Gastrocnemius medialis (tissue), 4 donors: Measurements from ENCODE around the gene TRUB1. TPM values are rescaled to one million over a fixed set of nuclear protein-coding genes. Genes with fewer than 3 reads are reported as not detected.

Source experiments
- ATAC-seq, 2 donors: fragments of 150-250 bp; one replicate each; pipeline ENCODE4 v1.9.1; 2016
- DNase-seq, 2 donors: peaks; one replicate each; pipeline ENCODE4 v3.0.0-alpha.2; 2019
- H3K27ac ChIP-seq, 4 donors: fragments of 200-600 bp; sonication (generic); 1 replicate in 1 of 4; 2 replicates in 3 of 4; pipeline ENCODE4 v1.5.1; 2016 to 2018; ENCODE audit warnings: mild to moderate bottlenecking in 2 of 4, moderate library complexity in 1 of 4
- H3K27me3 ChIP-seq, 3 donors: fragments of 200-600 bp; sonication (generic) in 2 of 3; 1 replicate in 1 of 3; 2 replicates in 2 of 3; pipeline versions ENCODE4 v1.5.1 to v1.6.0; 2016 to 2019; ENCODE audit warnings: mild to moderate bottlenecking in 1 of 3, moderate library complexity in 1 of 3
- H3K36me3 ChIP-seq, 2 donors: fragments of 200-600 bp; sonication (generic) in 1 of 2; one replicate each; pipeline ENCODE4 v1.5.1; 2017 to 2018
- H3K4me1 ChIP-seq, 2 donors: fragments of 200-600 bp; sonication (generic) in 1 of 2; one replicate each; pipeline ENCODE4 v1.5.1; 2016 to 2017; ENCODE audit warnings: mild to moderate bottlenecking in 2 of 2
- H3K4me3 ChIP-seq, 4 donors: fragments of 200-600 bp; sonication (generic) in 3 of 4; 1 replicate in 1 of 4; 2 replicates in 3 of 4; pipeline ENCODE4 v1.5.1; 2016 to 2019; ENCODE audit warnings: mild to moderate bottlenecking in 2 of 4
- H3K9me3 ChIP-seq, 3 donors: fragments of 200-600 bp; sonication (generic) in 2 of 3; 1 replicate in 1 of 3; 2 replicates in 2 of 3; pipeline ENCODE4 v1.5.1; 2016 to 2019
- POLR2A ChIP-seq, 2 donors: fragments of 450-650 bp; IDR thresholded peaks; one replicate each; pipeline ENCODE4 v1.6.1; 2017; ENCODE audit warnings: antibody characterized with exemption in 2 of 2, mild to moderate bottlenecking in 2 of 2, moderate library complexity in 2 of 2
- in situ Hi-C, 4 donors: fragments of 200-750 bp; cut with MboI; loops; one replicate each; pipeline versions ENCODE4 v1.15.0 to v1.8.0; 2017; ENCODE audit warnings: low sequenced_read_pairs in 4 of 4
- intact Hi-C: fragments of 100-400 bp; cut with DNase I; formaldehyde crosslinking; loops from one replicate; pipeline ENCODE4 v1.15.1; 2023; ENCODE audit warnings: low total_unique reads
- total RNA-seq, 4 donors: library from RNA; depleted of rRNA; stranded (reverse); fragments of >200 nt; gene quantifications; one replicate each; pipeline versions ENCODE4 v1.1.0 to v1.2.3, GENCODE V29; 2016
- TF ChIP-seq, protein P1 (sequence below), 5 experiments: fragments of 450-650 bp in 3 of 5; fragments of 200-600 bp in 2 of 5; sonication (generic) in 2 of 5; IDR thresholded peaks in 4 of 5; conservative IDR thresholded peaks in 1 of 5; 1 replicate in 4 of 5; 2 replicates in 1 of 5; pipeline ENCODE4 v1.5.1; 2016 to 2019; ENCODE audit warnings: antibody characterized with exemption in 5 of 5, mild to moderate bottlenecking in 3 of 5, moderate library complexity in 3 of 5

The TRUB1 gene
- total RNA-seq, 4 donors from 2014 or later, result 8.5 to 16.5 (median 10.3) TPM

DNA sequence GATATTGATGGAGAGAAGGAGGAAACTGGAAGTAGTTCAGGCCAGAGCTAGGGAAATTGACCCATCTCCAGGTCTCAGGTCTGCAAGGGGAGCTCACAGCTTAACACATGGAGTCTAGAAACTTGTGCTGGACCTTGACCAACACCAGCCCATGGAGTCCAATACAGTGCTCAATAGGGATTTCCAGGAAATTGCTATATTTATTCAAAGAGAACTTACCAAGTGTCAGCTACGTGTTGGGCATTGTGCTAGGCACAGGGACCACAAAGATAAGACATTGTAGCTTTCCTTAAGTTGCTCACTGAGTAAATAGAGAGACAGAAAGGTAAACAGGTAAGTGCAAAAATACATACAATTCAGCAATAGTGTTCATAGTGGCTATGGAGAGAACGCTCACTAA lies 82.5 kb downstream of the TRUB1 start:
- Histone ChIP-seq H3K27me3 (no peaks in the 10 kb centered on the region), H3K27ac (no peak overlapping the region), H3K4me1 (no peaks in the 10 kb centered on the region), H3K9me3 (no peaks in the 10 kb centered on the region), H3K36me3 (no peaks in the 10 kb centered on the region), H3K4me3 (no peak overlapping the region)
- no peak for DNase-seq
- in situ Hi-C loops, result no loop called here
- ATAC-seq, result no peak
- TF ChIP-seq, protein P1, sequence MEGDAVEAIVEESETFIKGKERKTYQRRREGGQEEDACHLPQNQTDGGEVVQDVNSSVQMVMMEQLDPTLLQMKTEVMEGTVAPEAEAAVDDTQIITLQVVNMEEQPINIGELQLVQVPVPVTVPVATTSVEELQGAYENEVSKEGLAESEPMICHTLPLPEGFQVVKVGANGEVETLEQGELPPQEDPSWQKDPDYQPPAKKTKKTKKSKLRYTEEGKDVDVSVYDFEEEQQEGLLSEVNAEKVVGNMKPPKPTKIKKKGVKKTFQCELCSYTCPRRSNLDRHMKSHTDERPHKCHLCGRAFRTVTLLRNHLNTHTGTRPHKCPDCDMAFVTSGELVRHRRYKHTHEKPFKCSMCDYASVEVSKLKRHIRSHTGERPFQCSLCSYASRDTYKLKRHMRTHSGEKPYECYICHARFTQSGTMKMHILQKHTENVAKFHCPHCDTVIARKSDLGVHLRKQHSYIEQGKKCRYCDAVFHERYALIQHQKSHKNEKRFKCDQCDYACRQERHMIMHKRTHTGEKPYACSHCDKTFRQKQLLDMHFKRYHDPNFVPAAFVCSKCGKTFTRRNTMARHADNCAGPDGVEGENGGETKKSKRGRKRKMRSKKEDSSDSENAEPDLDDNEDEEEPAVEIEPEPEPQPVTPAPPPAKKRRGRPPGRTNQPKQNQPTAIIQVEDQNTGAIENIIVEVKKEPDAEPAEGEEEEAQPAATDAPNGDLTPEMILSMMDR (IDR thresholded peaks at IDR 0.05 in 4 of 5, conservative IDR thresholded peaks at IDR 0.05 in 1 of 5), result no peak
- no peak for TF ChIP-seq POLR2A (IDR thresholded peaks at IDR 0.05)
- intact Hi-C loops, result no loop called here

DNA sequence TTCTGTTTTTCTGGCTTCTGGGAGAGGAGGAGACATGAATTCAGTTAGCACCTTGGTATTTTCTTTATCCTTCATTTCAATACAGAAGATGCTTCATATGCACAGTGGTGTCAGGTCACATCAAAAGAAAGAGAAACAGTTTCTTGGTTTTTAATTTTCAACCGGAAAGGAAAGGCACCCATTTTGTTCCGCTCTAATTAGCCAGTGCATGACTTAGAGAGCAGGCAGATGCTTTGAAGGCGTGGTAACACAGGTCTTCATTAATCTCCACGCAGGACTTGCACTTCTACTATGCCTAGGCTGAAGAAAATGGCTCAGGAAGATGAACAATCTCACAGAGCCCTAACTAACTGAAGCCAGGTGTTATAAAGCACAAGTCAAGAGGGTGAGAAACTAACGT lies 84.7 kb downstream of the TRUB1 start:
- DNase-seq (no peak), ATAC-seq (no peak)
- TF ChIP-seq, protein P1 (IDR thresholded peaks at IDR 0.05 in 4 of 5, conservative IDR thresholded peaks at IDR 0.05 in 1 of 5), result no peak
- no peak for TF ChIP-seq POLR2A (IDR thresholded peaks at IDR 0.05)
- Histone ChIP-seq H3K27ac (no peak overlapping the region), H3K36me3 (no peaks in the 10 kb centered on the region), H3K9me3 (no peaks in the 10 kb centered on the region), H3K4me1 (no peaks in the 10 kb centered on the region), H3K27me3 (no peaks in the 10 kb centered on the region), H3K4me3 (no peak overlapping the region)
- intact Hi-C loops, result no loop called here
- in situ Hi-C loops, result no loop called here

DNA sequence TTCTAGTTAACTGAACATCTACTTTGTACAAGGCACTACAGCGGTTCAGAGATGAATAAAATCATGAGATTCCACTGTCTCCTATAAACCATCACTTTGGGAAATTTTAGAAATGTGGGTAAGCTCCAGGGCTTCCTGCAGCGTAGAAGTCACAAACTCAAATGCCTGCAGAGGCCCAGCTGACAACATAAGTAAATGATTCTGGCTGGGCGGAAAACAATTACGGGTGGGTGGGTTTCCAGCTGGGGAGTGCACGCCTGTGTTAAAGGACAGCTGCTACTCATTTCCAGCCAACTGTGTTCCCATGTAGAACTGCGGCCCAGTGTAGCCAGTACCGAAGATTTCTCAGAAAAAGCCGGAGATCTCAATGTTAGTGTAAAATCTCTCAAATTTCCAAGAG lies 85.7 kb downstream of the TRUB1 start:
- Histone ChIP-seq H3K27me3 (no peaks in the 10 kb centered on the region), H3K27ac (no peak overlapping the region), H3K36me3 (no peaks in the 10 kb centered on the region), H3K4me1 (no peaks in the 10 kb centered on the region), H3K4me3 (no peak overlapping the region), H3K9me3 (no peaks in the 10 kb centered on the region)
- no peak for DNase-seq
- TF ChIP-seq, protein P1 (IDR thresholded peaks at IDR 0.05 in 4 of 5, conservative IDR thresholded peaks at IDR 0.05 in 1 of 5), result no peak
- TF ChIP-seq POLR2A (IDR thresholded peaks at IDR 0.05), result no peak
- ATAC-seq, result no peak
- in situ Hi-C loops (no loop called here), intact Hi-C loops (no loop called here)

DNA sequence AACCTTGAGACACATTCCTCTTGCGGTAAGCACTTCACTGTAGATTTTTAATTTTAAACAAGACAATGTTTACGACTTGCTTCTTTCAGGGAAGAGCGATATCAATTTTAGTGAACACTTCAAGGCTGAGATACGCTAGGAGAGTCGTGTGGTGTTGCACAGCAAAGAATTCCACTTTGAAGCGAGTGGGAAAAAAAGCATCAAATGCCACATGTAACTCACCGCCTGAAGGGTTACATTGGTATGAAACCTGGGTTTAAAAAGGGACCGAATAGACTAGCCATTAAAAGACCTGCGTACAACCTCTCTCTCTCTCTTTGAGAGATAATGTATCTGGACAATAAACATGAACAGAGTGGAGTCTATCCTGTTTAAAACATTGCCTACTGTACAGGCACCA lies 86.4 kb downstream of the TRUB1 start:
- DNase-seq, result no peak
- no peak overlapping the region for H3K4me3 ChIP-seq
- H3K9me3 ChIP-seq, result no peaks in the 10 kb centered on the region
- in situ Hi-C loops (no loop called here), intact Hi-C loops (no loop called here)
- H3K27ac ChIP-seq, result no peak overlapping the region
- no peaks in the 10 kb centered on the region for H3K36me3 ChIP-seq
- H3K27me3 ChIP-seq, result no peaks in the 10 kb centered on the region
- H3K4me1 ChIP-seq, result no peaks in the 10 kb centered on the region
- ATAC-seq, result no peak
- TF ChIP-seq, protein P1 (IDR thresholded peaks at IDR 0.05 in 4 of 5, conservative IDR thresholded peaks at IDR 0.05 in 1 of 5), result no peak
- TF ChIP-seq POLR2A (IDR thresholded peaks at IDR 0.05), result no peak

DNA sequence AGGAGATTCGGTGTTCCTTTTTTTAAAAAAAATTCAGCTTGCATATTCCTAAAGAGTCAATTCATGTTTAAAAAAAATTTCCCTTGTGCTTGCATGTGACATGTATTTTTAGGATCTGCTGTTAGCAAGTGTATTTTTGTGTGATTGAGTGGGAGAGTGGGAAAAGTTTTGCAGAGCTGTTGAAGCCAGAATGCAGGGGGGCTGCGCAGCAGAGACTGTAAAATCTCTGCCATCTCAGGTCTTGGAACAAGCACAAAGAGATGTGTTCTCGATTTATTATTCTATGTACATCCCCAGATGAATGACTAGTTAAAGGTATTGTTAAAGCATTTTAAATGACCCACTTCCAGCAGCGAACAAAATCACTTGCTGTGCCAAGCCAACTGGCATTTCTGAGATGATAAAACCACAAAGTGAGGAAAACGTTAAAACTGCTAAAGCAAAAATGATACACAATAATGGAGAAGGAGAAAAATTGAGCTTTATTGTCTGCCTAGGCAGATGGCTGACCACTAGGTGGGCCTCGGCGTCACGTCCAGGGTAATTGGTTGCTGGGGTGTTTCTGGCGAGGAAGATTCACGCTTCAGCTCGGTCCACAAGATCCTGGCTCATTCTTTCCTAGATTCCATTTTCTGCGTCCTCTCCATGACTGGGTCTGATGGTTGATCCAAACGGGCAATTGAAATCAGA lies 88.2 kb downstream of the TRUB1 start:
- ATAC-seq, result no peak
- in situ Hi-C loops, result no loop called here
- no peak for TF ChIP-seq POLR2A (IDR thresholded peaks at IDR 0.05)
- TF ChIP-seq, protein P1 (IDR thresholded peaks at IDR 0.05 in 4 of 5, conservative IDR thresholded peaks at IDR 0.05 in 1 of 5), result no peak

More for the DNA sequence above, 88.2 kb downstream of the TRUB1 start:
- Histone ChIP-seq H3K36me3 (no peaks in the 10 kb centered on the region), H3K27ac (no peak overlapping the region), H3K9me3 (no peaks in the 10 kb centered on the region), H3K27me3 (no peaks in the 10 kb centered on the region), H3K4me3 (no peak overlapping the region), H3K4me1 (no peaks in the 10 kb centered on the region)
- intact Hi-C loops, result no loop called here
- no peak for DNase-seq
